GM23338 (cell line): Measurements from ENCODE around the gene DOCK3. TPM values are rescaled to one million over a fixed set of nuclear protein-coding genes. Genes with fewer than 3 reads are reported as not detected.
A peak's percentile ranks its signal among the peaks of the same experiment; 100 is the strongest.

ENCODE experiments used
- ATAC-seq: fragments of 200-7000 bp; cut with Tn5 transposase; 3 replicates; pipeline ENCODE4 v1.9.1; 2020
- DNase-seq: peaks from one replicate; pipeline ENCODE4 v3.0.0-alpha.2; 2015; ENCODE audit warnings: low spot score
- H2AFZ ChIP-seq: fragments of 200-600 bp; sonication (generic); 2 replicates; pipeline ENCODE4 v1.8.0; 2016; ENCODE audit warnings: antibody characterized with exemption, mild to moderate bottlenecking, moderate library complexity
- H3F3A ChIP-seq: fragments of 200-600 bp; sonication (generic); replicated peaks from 2 replicates; pipeline ENCODE4 v1.8.0; 2017; ENCODE audit warnings: antibody characterized with exemption, mixed run types, low read depth
- H3K27ac ChIP-seq: fragments of 200-600 bp; sonication (generic); 2 replicates; pipeline ENCODE4 v1.6.1; 2016; ENCODE audit warnings: low read depth
- H3K27me3 ChIP-seq: fragments of 200-600 bp; sonication (generic); 2 replicates; pipeline ENCODE4 v1.8.0; 2016; ENCODE audit warnings: mild to moderate bottlenecking, mixed run types, moderate library complexity; ENCODE audit not compliant: insufficient read depth
- H3K36me3 ChIP-seq: fragments of 200-600 bp; sonication (generic); 2 replicates; pipeline ENCODE4 v1.8.0; 2016; ENCODE audit warnings: mild to moderate bottlenecking; ENCODE audit not compliant: insufficient read depth
- H3K4me1 ChIP-seq: fragments of 200-600 bp; sonication (generic); 2 replicates; pipeline ENCODE4 v1.8.0; 2016; ENCODE audit warnings: mild to moderate bottlenecking, moderate library complexity; ENCODE audit not compliant: insufficient read depth
- H3K4me2 ChIP-seq: fragments of 200-600 bp; sonication (generic); 2 replicates; pipeline ENCODE4 v1.7.1; 2017; ENCODE audit warnings: mixed run types
- H3K4me3 ChIP-seq: fragments of 200-600 bp; sonication (generic); 2 replicates; pipeline ENCODE4 v1.6.1; 2016; ENCODE audit warnings: mixed run types
- H3K79me2 ChIP-seq: fragments of 200-600 bp; sonication (generic); replicated peaks from 2 replicates; pipeline ENCODE4 v1.8.0; 2017; ENCODE audit warnings: mild to moderate bottlenecking; ENCODE audit not compliant: insufficient read depth
- H3K9me2 ChIP-seq: fragments of 200-600 bp; sonication (generic); 2 replicates; pipeline ENCODE4 v1.8.0; 2017; ENCODE audit not compliant: insufficient read depth
- H4K20me1 ChIP-seq: fragments of 200-600 bp; sonication (generic); replicated peaks from 2 replicates; pipeline ENCODE4 v1.8.0; 2017; ENCODE audit warnings: mild to moderate bottlenecking; ENCODE audit not compliant: insufficient read depth
- H3K27ac Mint-ChIP-seq: 2 replicates; pipeline ENCODE4 v1.8.0; 2020; ENCODE audit warnings: inconsistent platforms, mild to moderate bottlenecking, moderate library complexity, mixed read lengths
- H3K27me3 Mint-ChIP-seq: 3 replicates; pipeline ENCODE4 v1.8.0; 2022; ENCODE audit warnings: low read depth, mild to moderate bottlenecking, moderate library complexity, mixed read lengths, inconsistent platforms; ENCODE audit not compliant: insufficient read depth, poor library complexity
- H3K36me3 Mint-ChIP-seq: 3 replicates; pipeline ENCODE4 v1.8.0; 2021; ENCODE audit warnings: low read depth, mild to moderate bottlenecking, inconsistent platforms, moderate library complexity, mixed read lengths
- H3K4me1 Mint-ChIP-seq: 3 replicates; pipeline ENCODE4 v1.8.0; 2020; ENCODE audit warnings: mild to moderate bottlenecking, inconsistent platforms, mixed read lengths
- H3K4me3 Mint-ChIP-seq: 3 replicates; pipeline ENCODE4 v1.8.0; 2021; ENCODE audit warnings: moderate library complexity, mild to moderate bottlenecking, inconsistent platforms, mixed read lengths
- H3K9me3 Mint-ChIP-seq: 3 replicates; pipeline ENCODE4 v1.8.0; 2020; ENCODE audit warnings: moderate library complexity, mild to moderate bottlenecking, inconsistent platforms, mixed read lengths
- CREB1 ChIP-seq: fragments of 250-450 bp; sonication (Bioruptor Pico); IDR thresholded peaks from 2 replicates; pipeline ENCODE4 v1.5.0; 2020; ENCODE audit warnings: low read depth, mild to moderate bottlenecking, moderate library complexity
- EZH2 ChIP-seq: fragments of 200-600 bp; sonication (generic); IDR thresholded peaks from one replicate; pipeline ENCODE4 v1.8.0; 2017; ENCODE audit warnings: antibody characterized with exemption, mild to moderate bottlenecking, low read depth; ENCODE audit not compliant: unreplicated experiment
- EZH2phosphoT487 ChIP-seq: fragments of 200-600 bp; sonication (generic); IDR thresholded peaks from one replicate; pipeline ENCODE4 v1.8.1; 2018; ENCODE audit warnings: antibody characterized with exemption; ENCODE audit not compliant: unreplicated experiment
- JUNB ChIP-seq: IDR thresholded peaks from one replicate; pipeline ENCODE4 v1.6.1; 2016; ENCODE audit warnings: antibody characterized with exemption; ENCODE audit not compliant: unreplicated experiment
- NANOG ChIP-seq: IDR thresholded peaks from 2 replicates; pipeline ENCODE4 v1.6.1; 2016; ENCODE audit warnings: antibody characterized with exemption, borderline replicate concordance
- POLR2AphosphoS5 ChIP-seq: IDR thresholded peaks from 2 replicates; pipeline ENCODE4 v1.6.1; 2016; ENCODE audit warnings: antibody characterized with exemption, low read depth
- STAT1 ChIP-seq: IDR thresholded peaks from one replicate; pipeline ENCODE4 v1.6.1; 2016; ENCODE audit warnings: antibody characterized with exemption; ENCODE audit not compliant: unreplicated experiment
- ZNF114 ChIP-seq: fragments of 250-450 bp; sonication (Bioruptor Pico); IDR thresholded peaks from 2 replicates; pipeline ENCODE4 v1.5.0; 2020; ENCODE audit warnings: mild to moderate bottlenecking, moderate library complexity
- ZNF331 ChIP-seq: fragments of 250-450 bp; sonication (Bioruptor Pico); IDR thresholded peaks from 2 replicates; pipeline ENCODE4 v1.5.0; 2020; ENCODE audit warnings: low read depth, mild to moderate bottlenecking, moderate library complexity
- polyA plus RNA-seq: library from polyadenylated mRNA; unstranded; fragments of >200 nt; fragmentation: Nextera tagmentation; extraction: Ambion mirVana; gene quantifications from 2 replicates; pipeline ENCODE4 v1.2.1, GENCODE V29; 2016
- total RNA-seq: library from RNA; depleted of rRNA; stranded (reverse); fragments of >200 nt; shearing (Covaris generic); gene quantifications from 2 replicates; pipeline ENCODE4 v1.2.3, GENCODE V29; 2014
- TF ChIP-seq, protein P1 (sequence below): IDR thresholded peaks from 2 replicates; pipeline ENCODE4 v1.6.1; 2016; ENCODE audit warnings: antibody characterized with exemption
- TF ChIP-seq, protein P2 (sequence below): fragments of 250-450 bp; sonication (Bioruptor Pico); IDR thresholded peaks from 2 replicates; pipeline ENCODE4 v1.5.0; 2020; ENCODE audit warnings: mild to moderate bottlenecking, moderate library complexity
- TF ChIP-seq, protein P3 (sequence below), 2 experiments: fragments of 200-600 bp in 1 of 2; sonication (generic) in 1 of 2; conservative IDR thresholded peaks; 2 replicates each; pipeline versions ENCODE4 v1.5.1 to v1.6.1; 2016 to 2017; ENCODE audit warnings: antibody characterized with exemption in 2 of 2, low read depth in 2 of 2, mild to moderate bottlenecking in 2 of 2, moderate library complexity in 1 of 2

The DOCK3 gene
- total and polyA plus RNA-seq, 2 experiments from 2014 or later: 2.4 to 5.6 TPM

DNA sequence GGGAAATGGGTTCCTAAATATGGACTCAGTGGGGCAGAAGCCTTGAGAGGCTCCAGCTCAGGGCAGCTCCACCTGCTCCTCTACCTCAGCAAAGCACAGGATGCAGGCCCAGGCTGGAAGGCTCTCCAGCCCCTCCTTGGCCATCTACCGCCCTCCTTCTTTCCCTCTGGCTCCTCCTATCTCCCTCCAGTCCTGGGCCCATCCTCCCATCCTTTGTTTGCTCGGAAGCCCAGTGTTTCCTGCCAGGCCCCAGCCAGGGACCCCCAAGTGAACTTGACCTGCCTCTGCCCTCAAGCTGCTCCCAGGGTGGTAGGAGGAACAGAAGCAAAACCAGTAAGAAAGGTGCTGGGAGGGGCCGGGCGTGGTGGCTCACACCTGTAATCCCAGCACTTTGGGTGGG is 37.7 kb upstream of the DOCK3 start:
- peaks cover 5% of the 10 kb centered on the region; the same call in 1 of the 2 replicates for H4K20me1 ChIP-seq
- DNase-seq: peak; percentile 84
- H3K4me3 ChIP-seq: no peak overlapping the region
- no peak overlapping the region for H3K4me3 Mint-ChIP-seq
- TF ChIP-seq, protein P1, sequence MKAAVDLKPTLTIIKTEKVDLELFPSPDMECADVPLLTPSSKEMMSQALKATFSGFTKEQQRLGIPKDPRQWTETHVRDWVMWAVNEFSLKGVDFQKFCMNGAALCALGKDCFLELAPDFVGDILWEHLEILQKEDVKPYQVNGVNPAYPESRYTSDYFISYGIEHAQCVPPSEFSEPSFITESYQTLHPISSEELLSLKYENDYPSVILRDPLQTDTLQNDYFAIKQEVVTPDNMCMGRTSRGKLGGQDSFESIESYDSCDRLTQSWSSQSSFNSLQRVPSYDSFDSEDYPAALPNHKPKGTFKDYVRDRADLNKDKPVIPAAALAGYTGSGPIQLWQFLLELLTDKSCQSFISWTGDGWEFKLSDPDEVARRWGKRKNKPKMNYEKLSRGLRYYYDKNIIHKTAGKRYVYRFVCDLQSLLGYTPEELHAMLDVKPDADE: no peak
- no peak for TF ChIP-seq NANOG
- TF ChIP-seq ZNF114: no peak
- no peak for TF ChIP-seq CREB1 (CRISPR knock-in tag)
- no peak for TF ChIP-seq EZH2
- peaks cover 4% of the 10 kb centered on the region; the same call in 1 of the 3 replicates for H3K36me3 Mint-ChIP-seq
- H3K9me3 Mint-ChIP-seq: no peaks in the 10 kb centered on the region
- H3K4me1 ChIP-seq: peaks cover 18% of the 10 kb centered on the region
- no peak overlapping the region for H3K27ac Mint-ChIP-seq
- no peak overlapping the region for H3K27ac ChIP-seq
- H3K9me2 ChIP-seq: no peaks in the 10 kb centered on the region
- ATAC-seq: peak; percentile 95
- peaks cover 39% of the 10 kb centered on the region for H3K4me1 Mint-ChIP-seq
- 0 out of 2 replicates have a peak overlapping the region, but pooled peaks have one; percentile 20 for H3K4me2 ChIP-seq
- no peaks in the 10 kb centered on the region for H3K36me3 ChIP-seq
- H3K27me3 ChIP-seq: no peaks in the 10 kb centered on the region
- no peak overlapping the region for H2AFZ ChIP-seq
- H3K27me3 Mint-ChIP-seq: peaks cover 17% of the 10 kb centered on the region
- no peaks in the 10 kb centered on the region for H3F3A ChIP-seq
- H3K79me2 ChIP-seq: no peaks in the 10 kb centered on the region; the same call in none of the 2 replicates

DNA sequence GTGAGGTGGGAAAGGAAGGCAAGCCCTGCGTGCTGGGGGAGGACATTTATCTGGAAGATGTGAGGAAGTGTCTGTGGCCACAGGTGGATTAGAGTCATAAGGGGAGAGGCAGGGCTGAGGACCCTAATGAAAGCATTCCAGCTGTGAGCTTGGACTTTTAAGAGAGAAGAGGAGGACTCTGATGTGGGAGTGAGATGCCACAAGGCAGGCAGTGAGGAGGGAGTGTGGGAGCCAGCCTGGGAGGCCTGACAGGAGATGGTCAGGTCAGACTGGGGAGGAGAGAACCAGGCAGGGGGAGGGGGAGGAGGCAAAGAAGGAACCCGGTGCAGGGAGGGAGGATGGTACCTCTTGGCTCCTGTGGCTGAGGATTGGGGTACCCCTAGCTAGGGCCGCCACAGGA is 36.8 kb upstream of the DOCK3 start:
- H3K79me2 ChIP-seq: no peaks in the 10 kb centered on the region; the same call in none of the 2 replicates
- H2AFZ ChIP-seq: no peak overlapping the region
- H4K20me1 ChIP-seq: peaks cover 5% of the 10 kb centered on the region; the same call in 1 of the 2 replicates
- no peaks in the 10 kb centered on the region for H3K9me2 ChIP-seq
- peaks cover 18% of the 10 kb centered on the region for H3K4me1 ChIP-seq
- no peak overlapping the region for H3K27ac ChIP-seq
- H3K4me2 ChIP-seq: no peak overlapping the region
- H3K36me3 Mint-ChIP-seq: peaks cover 4% of the 10 kb centered on the region; the same call in 1 of the 3 replicates
- H3K36me3 ChIP-seq: no peaks in the 10 kb centered on the region
- no peaks in the 10 kb centered on the region for H3K9me3 Mint-ChIP-seq
- DNase-seq (no peak), ATAC-seq (no peak; the same call in 2 of the 3 replicates)
- H3K4me3 ChIP-seq: no peak overlapping the region
- H3K27me3 Mint-ChIP-seq: peaks cover 11% of the 10 kb centered on the region
- H3F3A ChIP-seq: no peaks in the 10 kb centered on the region
- H3K27ac Mint-ChIP-seq: no peak overlapping the region
- peaks cover 43% of the 10 kb centered on the region for H3K4me1 Mint-ChIP-seq
- no peaks in the 10 kb centered on the region for H3K27me3 ChIP-seq
- no peak overlapping the region for H3K4me3 Mint-ChIP-seq
- TF ChIP-seq, protein P1: no peak
- TF ChIP-seq EZH2 (no peak), STAT1 (no peak), ZNF331 (CRISPR knock-in tag) (no peak), ZNF114 (no peak), EZH2phosphoT487 (no peak), POLR2AphosphoS5 (no peak), NANOG (no peak), JUNB (no peak)
- TF ChIP-seq, protein P2, sequence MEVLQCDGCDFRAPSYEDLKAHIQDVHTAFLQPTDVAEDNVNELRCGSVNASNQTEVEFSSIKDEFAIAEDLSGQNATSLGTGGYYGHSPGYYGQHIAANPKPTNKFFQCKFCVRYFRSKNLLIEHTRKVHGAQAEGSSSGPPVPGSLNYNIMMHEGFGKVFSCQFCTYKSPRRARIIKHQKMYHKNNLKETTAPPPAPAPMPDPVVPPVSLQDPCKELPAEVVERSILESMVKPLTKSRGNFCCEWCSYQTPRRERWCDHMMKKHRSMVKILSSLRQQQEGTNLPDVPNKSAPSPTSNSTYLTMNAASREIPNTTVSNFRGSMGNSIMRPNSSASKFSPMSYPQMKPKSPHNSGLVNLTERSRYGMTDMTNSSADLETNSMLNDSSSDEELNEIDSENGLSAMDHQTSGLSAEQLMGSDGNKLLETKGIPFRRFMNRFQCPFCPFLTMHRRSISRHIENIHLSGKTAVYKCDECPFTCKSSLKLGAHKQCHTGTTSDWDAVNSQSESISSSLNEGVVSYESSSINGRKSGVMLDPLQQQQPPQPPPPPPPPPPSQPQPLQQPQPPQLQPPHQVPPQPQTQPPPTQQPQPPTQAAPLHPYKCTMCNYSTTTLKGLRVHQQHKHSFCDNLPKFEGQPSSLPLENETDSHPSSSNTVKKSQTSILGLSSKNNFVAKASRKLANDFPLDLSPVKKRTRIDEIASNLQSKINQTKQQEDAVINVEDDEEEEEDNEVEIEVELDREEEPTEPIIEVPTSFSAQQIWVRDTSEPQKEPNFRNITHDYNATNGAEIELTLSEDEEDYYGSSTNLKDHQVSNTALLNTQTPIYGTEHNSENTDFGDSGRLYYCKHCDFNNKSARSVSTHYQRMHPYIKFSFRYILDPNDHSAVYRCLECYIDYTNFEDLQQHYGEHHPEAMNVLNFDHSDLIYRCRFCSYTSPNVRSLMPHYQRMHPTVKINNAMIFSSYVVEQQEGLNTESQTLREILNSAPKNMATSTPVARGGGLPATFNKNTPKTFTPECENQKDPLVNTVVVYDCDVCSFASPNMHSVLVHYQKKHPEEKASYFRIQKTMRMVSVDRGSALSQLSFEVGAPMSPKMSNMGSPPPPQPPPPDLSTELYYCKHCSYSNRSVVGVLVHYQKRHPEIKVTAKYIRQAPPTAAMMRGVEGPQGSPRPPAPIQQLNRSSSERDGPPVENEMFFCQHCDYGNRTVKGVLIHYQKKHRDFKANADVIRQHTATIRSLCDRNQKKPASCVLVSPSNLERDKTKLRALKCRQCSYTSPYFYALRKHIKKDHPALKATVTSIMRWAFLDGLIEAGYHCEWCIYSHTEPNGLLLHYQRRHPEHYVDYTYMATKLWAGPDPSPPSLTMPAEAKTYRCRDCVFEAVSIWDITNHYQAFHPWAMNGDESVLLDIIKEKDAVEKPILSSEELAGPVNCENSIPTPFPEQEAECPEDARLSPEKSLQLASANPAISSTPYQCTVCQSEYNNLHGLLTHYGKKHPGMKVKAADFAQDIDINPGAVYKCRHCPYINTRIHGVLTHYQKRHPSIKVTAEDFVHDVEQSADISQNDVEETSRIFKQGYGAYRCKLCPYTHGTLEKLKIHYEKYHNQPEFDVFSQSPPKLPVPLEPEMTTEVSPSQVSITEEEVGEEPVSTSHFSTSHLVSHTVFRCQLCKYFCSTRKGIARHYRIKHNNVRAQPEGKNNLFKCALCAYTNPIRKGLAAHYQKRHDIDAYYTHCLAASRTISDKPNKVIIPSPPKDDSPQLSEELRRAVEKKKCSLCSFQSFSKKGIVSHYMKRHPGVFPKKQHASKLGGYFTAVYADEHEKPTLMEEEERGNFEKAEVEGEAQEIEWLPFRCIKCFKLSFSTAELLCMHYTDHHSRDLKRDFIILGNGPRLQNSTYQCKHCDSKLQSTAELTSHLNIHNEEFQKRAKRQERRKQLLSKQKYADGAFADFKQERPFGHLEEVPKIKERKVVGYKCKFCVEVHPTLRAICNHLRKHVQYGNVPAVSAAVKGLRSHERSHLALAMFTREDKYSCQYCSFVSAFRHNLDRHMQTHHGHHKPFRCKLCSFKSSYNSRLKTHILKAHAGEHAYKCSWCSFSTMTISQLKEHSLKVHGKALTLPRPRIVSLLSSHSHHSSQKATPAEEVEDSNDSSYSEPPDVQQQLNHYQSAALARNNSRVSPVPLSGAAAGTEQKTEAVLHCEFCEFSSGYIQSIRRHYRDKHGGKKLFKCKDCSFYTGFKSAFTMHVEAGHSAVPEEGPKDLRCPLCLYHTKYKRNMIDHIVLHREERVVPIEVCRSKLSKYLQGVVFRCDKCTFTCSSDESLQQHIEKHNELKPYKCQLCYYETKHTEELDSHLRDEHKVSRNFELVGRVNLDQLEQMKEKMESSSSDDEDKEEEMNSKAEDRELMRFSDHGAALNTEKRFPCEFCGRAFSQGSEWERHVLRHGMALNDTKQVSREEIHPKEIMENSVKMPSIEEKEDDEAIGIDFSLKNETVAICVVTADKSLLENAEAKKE (CRISPR knock-in tag): no peak
- TF ChIP-seq, protein P3, sequence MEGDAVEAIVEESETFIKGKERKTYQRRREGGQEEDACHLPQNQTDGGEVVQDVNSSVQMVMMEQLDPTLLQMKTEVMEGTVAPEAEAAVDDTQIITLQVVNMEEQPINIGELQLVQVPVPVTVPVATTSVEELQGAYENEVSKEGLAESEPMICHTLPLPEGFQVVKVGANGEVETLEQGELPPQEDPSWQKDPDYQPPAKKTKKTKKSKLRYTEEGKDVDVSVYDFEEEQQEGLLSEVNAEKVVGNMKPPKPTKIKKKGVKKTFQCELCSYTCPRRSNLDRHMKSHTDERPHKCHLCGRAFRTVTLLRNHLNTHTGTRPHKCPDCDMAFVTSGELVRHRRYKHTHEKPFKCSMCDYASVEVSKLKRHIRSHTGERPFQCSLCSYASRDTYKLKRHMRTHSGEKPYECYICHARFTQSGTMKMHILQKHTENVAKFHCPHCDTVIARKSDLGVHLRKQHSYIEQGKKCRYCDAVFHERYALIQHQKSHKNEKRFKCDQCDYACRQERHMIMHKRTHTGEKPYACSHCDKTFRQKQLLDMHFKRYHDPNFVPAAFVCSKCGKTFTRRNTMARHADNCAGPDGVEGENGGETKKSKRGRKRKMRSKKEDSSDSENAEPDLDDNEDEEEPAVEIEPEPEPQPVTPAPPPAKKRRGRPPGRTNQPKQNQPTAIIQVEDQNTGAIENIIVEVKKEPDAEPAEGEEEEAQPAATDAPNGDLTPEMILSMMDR (conservative IDR thresholded peaks at IDR 0.05; ENCODE audit: low read depth in 2 of 2): no peak
